ENCODE measurements around the gene C1QB. TPM values are rescaled to one million over a fixed set of nuclear protein-coding genes. Genes with fewer than 3 reads are reported as not detected.

C1QB gene
- polyA plus RNA-seq, 1 of the 3 experiments (the other 2 are of a cell fraction) = not detected

DNA sequence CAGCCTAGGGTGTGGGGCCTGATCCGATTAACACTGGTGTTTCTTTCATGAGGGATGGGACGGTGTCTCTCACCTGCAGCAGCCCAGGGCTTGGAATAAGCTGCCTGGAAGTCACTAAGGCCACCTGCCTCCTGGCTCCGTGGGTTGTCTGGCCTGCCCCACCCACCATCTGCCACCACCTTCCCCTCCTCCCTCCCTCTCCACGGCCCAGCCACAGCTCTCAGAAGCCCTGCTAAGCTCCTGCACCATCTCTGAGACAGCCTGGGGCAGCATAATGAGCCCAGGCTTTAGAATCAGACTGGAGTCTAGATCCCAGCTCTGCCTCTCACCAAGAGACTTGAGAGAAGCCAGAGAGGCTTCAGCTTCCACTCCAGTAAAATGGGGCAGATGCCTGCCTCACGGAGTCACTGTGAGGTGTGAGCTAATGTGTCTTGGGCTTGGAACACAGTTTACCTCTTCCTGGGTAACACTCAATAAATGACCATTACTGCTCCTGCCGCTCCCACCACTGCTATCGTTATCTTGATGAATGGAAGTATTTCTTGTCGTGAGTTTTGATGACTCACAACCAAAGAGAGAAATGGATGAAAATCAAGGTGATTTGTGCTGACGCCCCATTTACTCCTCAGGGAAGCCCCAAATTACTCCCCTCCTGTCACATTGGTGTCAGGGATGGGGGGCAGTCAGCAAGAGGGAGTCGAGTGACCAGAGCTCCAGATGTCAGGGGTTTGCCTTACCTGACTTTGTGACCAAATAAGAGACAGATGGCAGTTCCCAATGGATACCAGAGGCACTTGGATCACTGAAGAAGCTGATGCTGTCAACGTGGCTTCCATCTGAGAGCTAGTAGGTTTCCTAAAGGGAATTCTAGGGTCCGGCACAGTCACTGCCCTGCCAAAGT lies 40.1 kb upstream of the C1QB start:
- Histone ChIP-seq H3K4me1 (ENCODE audit: control insufficient read depth in 1 of 2, insufficient read depth in 2 of 2, low read depth in 1 of 2, low read length in 1 of 2) (peaks cover 0 to 4% of the 10 kb centered on the region in 2 experiments; a peak in 1 of 4 replicates), H3K4me2 (no peak overlapping the region), H3K4me3 (ENCODE audit: low read depth in 2 of 2, low read length in 1 of 2) (no peak overlapping the region), H3K9me2 (no peaks in the 10 kb centered on the region), H3K27me3 (ENCODE audit: insufficient read depth) (no peaks in the 10 kb centered on the region; the same call in none of the 2 replicates), H3F3A (replicated peaks; ENCODE audit: insufficient read depth) (no peaks in the 10 kb centered on the region), H2AFZ (ENCODE audit: low read depth) (no peak overlapping the region), H3K9me3 (no peaks in the 10 kb centered on the region), H3K79me2 (ENCODE audit: insufficient read depth) (no peaks in the 10 kb centered on the region), H3K9ac (no peak overlapping the region), H3K27ac (ENCODE audit: low read depth in 2 of 2, low read length in 1 of 2) (no peak overlapping the region), H4K20me1 (ENCODE audit: insufficient read depth) (no peaks in the 10 kb centered on the region), H3K36me3 (replicated peaks in 1 of 2; ENCODE audit: control insufficient read depth in 1 of 2, insufficient read depth in 2 of 2, low read length in 1 of 2) (no peaks in the 10 kb centered on the region)
- 44% methylated on average over 11 of the region's 12 CpGs for WGBS (ENCODE audit: low lambda C conversion rate)
- POLR2A ChIA-PET = interaction anchor here (0.6 kb wide), 1 partner anchor 48 kb away, joined by 3 read pairs; no protein-coding TSS in a partner anchor
- no peak for TF ChIP-seq RAD21 (IDR thresholded peaks at IDR 0.05; ENCODE audit: low read length)
- TF ChIP-seq RFX5 (IDR thresholded peaks at IDR 0.05; ENCODE audit: low read length) = no peak
- no peak for TF ChIP-seq CHD2 (IDR thresholded peaks at IDR 0.05; ENCODE audit: low read length, partially characterized antibody)
- TF ChIP-seq RXRA (IDR thresholded peaks at IDR 0.05; ENCODE audit: borderline replicate concordance, low read depth) = no peak
- TF ChIP-seq TEAD4 (IDR thresholded peaks at IDR 0.05; ENCODE audit: borderline replicate concordance, insufficient read depth) = no peak
- TF ChIP-seq FOSL2 (IDR thresholded peaks at IDR 0.05; ENCODE audit: borderline replicate concordance, low read depth) = no peak
- TF ChIP-seq, protein P1, sequence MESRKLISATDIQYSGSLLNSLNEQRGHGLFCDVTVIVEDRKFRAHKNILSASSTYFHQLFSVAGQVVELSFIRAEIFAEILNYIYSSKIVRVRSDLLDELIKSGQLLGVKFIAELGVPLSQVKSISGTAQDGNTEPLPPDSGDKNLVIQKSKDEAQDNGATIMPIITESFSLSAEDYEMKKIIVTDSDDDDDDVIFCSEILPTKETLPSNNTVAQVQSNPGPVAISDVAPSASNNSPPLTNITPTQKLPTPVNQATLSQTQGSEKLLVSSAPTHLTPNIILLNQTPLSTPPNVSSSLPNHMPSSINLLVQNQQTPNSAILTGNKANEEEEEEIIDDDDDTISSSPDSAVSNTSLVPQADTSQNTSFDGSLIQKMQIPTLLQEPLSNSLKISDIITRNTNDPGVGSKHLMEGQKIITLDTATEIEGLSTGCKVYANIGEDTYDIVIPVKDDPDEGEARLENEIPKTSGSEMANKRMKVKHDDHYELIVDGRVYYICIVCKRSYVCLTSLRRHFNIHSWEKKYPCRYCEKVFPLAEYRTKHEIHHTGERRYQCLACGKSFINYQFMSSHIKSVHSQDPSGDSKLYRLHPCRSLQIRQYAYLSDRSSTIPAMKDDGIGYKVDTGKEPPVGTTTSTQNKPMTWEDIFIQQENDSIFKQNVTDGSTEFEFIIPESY (IDR thresholded peaks at IDR 0.05; ENCODE audit: borderline replicate concordance, low read depth) = no peak
- TF ChIP-seq ELF1 (IDR thresholded peaks at IDR 0.05) = no peak
- no peak for TF ChIP-seq NRF1 (IDR thresholded peaks at IDR 0.05; ENCODE audit: low read depth, low read length)
- TF ChIP-seq, protein P2, sequence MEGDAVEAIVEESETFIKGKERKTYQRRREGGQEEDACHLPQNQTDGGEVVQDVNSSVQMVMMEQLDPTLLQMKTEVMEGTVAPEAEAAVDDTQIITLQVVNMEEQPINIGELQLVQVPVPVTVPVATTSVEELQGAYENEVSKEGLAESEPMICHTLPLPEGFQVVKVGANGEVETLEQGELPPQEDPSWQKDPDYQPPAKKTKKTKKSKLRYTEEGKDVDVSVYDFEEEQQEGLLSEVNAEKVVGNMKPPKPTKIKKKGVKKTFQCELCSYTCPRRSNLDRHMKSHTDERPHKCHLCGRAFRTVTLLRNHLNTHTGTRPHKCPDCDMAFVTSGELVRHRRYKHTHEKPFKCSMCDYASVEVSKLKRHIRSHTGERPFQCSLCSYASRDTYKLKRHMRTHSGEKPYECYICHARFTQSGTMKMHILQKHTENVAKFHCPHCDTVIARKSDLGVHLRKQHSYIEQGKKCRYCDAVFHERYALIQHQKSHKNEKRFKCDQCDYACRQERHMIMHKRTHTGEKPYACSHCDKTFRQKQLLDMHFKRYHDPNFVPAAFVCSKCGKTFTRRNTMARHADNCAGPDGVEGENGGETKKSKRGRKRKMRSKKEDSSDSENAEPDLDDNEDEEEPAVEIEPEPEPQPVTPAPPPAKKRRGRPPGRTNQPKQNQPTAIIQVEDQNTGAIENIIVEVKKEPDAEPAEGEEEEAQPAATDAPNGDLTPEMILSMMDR (IDR thresholded peaks at IDR 0.05) = no peak
- TF ChIP-seq FOXM1 (IDR thresholded peaks at IDR 0.05; ENCODE audit: low read depth) = no peak
- TF ChIP-seq IRF3 (IDR thresholded peaks at IDR 0.05; ENCODE audit: low read depth, low read length) = no peak
- DNase-seq = peak; percentile 56
- CTCF ChIA-PET = interaction anchor here (0.7 to 2.5 kb wide), 5 partner anchors 8 to 833 kb away, joined by 3 to 12 read pairs (median 4); no protein-coding TSS in a partner anchor

Data from SK-N-SH (cell line).